GM19324 (cell line): Measurements from ENCODE around the gene PRDX2.
A peak's percentile ranks its signal among the peaks of the same experiment; 100 is the strongest.

Experiments used
- ATAC-seq: cut with Tn5 transposase; IDR thresholded peaks from one replicate; pipeline ENCODE4 v1.9.1; 2021; ENCODE audit warnings: mild to moderate bottlenecking, moderate library complexity; ENCODE audit not compliant: unreplicated experiment, low FRiP score

Gene PRDX2

DNA sequence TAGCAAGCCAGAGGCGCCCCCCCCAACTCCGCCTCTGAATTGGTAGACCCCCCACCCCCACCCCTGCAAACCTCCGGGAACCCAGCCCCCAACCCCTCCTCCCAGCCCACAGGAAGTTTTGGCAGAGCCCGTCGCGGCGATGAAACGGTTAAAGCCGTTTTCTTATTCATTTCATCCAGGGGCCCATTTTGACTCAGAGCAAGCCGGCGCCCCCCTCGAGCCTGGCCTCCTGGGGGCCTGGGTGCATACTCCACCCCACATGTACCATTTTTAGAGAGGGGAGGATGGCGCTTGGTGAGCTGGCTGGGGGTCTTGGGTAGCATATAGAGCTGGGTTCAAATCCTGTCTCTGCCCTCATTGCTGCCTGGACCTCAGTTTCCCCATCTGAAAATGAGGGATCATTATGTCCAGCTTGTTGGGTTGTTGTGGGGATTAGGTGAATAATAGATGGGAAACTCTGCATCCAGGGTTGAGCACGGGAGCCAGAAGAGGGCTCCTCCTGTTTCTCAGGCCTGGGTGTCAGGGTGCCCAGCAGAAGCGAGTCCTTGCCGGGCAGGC lies 18.2 kb downstream of the PRDX2 start:
- no peak for ATAC-seq

DNA sequence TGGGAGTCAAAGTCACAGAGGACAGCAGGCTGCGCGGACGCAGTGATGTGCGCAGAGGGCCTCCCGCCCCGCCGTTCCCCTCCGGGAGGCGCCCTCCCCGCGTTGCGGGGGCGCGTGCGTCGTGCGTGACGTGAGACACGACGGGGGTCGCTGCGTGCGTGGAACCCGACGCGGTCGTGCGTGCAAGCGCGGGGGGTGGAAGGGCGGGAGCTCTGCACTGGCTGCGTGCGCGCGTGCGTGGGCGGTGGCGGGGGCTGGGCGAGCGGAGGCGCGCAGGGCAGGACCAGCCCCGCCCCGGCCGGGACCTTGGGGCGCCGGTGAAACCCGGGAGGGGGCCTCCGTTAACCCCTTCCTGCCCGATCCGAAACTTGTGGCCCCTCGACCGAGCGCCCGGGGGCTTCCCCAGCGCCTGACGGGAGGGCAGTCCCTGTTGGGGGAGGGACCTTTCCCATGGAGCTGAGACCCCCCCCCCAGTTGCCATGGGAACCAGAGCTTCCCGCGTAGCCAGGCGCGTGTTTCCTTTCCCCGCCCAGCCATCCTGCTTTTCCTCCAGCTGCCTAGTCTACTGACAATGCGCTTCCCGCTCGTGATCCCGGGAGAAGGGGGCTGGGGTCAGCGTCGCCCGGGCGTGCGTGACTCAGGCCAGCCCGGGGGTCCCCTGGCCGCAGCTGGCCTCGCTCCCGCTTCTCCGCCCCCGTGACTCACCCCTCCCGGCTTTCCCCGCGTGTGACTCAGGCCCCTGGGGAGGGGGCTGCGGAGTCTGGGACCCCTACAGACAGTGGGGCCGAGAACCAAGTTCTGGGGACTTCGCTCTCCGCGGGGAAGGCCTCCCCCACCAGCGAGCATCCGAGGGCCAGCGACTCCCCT lies 18.9 kb downstream of the PRDX2 start:
- peak; percentile 61 for ATAC-seq

DNA sequence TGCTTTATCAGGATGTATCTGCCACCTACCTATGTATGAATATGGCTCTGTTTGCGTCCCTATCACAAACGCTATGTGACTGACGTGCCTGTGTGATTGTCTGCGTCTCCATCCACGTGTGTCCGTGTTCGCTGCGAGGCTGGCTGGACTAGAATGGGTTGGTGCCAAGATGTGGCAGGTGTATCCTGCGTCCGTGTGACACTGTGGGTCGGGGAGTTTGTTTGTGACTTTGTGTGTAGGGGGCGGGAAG lies 19.5 kb downstream of the PRDX2 start:
- ATAC-seq, result no peak

DNA sequence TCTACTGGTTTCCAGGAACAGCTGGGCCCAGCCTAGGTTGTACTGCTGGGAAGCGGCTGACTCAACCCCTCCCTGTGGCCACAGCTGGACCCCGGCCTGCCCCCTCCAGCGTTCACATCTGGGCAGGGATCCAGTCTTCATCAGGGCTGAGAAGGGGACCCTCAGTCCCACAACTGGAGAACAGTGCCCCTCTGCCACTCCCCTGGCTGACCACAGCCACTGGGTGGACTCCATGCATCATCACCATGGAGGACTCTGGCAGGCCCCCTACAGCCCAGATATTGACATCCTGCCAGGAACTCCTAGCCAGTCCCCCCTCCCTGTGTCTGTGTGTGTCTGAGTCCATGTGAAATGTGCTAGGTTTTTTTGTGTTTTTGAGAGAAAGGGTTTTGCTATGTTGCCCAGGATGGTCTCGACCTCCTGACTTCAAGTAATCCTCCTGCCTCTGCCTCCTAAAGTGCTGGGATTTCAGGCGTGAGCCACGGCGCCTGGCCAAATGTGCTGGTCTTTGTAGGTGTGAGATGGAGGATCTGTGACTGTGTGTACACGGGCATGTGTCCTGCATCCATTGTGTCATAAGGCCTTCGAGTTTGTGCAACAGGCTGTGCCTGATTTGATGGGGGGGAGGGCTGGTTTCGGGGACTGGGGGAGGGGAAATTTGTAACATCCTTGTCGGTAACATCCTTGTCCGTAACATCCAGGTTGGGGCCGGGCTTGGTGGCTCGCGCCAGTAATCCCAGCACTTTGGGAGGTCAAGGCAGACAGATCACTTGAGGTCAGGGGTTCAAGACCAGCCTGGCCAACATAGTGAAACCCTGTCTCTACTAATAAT lies 22.2 kb downstream of the PRDX2 start:
- ATAC-seq, result no peak

DNA sequence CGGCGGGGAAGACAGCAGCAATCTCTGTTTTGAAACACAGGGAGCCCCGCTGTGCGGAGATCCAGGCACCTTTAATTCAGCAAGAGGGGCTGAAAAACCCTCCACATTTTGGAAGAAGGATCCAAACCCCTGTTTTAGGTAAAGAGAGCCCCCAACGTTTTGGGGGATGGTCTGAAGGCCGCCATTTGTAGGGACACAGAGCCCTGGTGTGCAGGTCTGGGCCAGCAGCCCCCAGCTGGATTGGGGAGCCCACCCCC lies 22.8 kb downstream of the PRDX2 start:
- ATAC-seq, result no peak

DNA sequence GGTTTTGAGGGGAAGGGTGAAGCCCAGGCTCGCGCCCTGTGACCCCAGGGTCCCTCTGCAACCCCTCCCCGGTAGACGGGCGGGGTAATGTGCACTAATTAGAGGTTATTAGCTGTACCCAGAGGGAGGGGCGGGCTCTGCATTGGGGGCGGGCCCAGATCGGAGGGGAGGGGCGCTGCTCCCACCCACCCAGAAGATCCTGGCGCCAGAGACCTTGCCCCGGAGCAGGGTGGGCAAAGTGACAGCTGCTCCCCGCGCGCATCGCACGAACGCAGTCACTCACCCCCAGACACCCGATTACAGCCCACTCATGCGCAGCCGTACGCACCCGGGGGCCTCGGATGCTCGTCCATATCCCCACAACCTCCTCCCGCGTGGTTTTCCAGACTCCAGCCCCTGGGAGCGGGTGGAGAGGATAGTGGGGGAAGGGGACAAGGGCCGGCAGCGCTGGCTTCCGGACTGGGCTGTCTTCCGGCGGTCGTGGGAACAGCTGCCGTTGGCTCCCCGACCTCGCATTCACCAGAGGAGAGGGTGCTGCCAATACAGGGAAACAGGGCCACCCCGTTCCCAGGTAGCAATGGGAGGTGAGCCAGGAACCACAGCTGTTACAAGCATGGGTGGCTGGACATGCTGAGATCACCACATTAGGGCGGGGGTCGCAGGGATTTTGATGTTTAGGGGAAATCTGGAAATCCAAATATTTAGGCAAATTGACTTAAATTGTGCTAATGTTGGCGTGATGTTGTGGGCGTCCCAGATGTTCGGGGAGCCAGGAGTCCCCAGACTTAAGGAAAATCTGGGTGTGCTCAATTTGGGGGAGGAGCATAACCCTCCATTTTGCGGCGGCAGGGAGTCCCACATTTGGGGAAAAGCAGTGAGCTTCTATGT lies 23.3 kb downstream of the PRDX2 start:
- no peak for ATAC-seq

DNA sequence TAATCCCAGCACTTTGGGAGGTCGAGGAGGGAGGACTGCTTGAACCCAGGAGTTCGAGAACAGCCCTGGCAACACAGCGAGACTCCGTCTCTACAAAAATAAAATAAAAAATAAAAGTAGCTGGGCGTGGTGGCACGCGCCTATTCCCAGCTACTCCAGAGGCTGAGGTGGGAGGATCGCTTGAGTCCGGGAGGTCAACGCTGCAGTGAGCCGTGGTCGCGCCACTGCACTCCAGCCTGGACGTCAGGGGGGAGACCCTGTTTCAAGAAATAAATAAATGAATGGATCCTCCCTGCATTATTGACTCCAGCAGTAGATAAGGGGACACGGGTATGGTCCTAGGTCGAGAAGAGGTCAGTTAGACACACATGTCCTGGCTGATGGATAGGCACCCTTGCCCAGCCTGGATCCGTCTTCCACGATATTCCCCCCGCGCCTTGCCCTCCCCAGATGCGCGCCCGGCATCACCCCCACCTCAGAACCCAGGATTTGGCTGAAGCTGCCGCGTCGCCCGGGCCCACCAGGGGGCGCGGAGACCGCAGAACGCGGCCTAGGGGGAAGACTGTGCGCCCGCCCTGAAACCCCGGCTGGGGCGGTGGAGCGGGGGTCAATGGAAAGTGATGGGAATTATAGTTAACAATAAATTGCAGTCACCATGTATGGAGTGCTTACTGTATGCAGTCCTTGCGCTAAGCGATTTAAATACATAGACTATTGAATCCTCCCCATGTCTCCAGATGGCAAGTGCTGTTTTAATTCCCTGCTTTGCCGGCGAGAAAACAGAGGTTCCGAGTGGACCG lies 24.2 kb downstream of the PRDX2 start:
- peak; percentile 32 for ATAC-seq

DNA sequence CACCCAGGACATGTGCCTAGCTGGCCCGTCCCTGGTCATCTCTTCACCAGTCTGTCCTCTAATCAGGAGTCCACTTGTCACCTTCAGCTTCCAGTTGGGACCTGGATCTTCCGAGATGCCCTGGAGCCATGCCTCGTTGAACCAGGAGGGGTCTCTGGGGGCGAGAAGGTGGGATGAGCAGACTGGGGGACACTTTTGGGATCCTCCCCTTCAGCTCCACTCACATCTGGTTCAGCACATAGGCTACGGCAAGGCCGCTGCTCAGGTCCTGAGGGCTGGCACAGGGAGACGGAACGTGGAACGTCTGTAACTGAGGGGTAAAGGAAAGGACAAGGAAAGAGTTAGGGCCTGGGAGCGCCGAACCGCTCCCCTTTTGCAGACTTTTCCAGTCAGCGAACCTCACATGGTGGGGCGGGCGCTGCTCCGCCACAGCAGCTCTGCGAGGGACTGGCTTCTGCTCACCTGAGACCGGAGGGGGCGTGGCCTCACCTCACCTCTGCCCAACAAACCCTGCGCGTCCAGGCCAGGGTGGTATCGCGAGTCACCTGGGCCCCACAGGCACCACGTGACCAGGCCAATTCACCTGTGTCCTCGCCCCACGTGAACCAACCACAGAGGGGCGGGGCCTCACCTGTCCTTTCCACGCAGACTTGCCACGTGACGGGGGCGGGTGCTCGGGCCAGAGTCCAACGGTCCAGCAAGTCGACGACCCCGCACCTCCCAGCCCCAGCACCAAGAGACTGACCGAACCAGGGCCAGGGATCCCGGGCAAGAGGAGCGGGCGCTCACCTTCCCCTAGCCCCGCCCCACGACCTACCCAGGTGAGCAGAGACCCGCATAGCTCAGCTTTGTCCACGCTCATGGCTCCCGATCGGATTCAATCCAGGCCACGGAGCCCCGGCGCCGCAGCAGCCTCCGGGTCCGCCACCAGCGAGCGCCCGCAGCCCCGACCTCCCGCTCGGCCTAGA lies 26.7 kb downstream of the PRDX2 start, which contains the start of gene HOOK2:
Gene HOOK2, minus strand, starts transcription at position 965 of the 968 bp plus-strand sequence. Its CDS starts 103 bp downstream, at position 862.
- no peak for ATAC-seq

DNA sequence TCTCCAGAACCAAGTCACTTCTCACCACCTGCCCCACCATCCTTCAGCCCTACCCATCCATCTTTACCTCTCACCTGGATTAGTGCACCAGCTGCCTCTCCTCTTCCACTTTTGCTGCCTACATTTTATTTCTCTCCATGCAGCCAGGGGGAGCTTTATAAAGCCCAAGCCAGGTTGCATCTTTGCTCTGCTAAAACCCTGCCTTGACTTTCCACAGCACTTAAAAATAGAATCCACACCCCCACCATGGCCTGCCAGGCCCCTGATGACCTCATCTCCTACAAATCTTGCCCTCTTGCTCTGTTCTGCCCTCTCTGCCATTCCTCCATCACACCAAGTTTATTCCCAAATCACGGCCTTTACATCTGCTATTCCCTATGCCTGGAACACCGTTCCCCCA lies 28.0 kb downstream of the PRDX2 start:
- ATAC-seq, result no peak

DNA sequence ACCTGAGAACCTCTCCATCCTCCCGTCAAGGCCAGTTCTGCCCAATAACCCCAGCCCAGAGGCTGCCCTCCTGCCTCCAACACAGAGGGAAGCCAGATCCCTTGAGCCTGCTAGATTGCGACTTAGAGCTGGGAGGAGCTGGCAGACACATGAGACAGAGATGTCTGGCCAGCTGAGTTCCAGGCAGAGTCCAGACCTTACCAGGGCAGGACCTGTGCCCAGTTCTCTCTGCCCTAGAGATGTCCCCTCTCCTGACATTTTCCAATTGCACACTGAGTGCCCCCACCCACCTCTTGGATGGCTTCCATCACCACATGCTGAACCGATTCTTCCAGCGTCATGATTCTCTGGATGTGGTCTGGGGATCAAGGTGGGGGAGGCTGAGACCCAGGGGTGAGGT lies 29.3 kb downstream of the PRDX2 start:
- no peak for ATAC-seq

DNA sequence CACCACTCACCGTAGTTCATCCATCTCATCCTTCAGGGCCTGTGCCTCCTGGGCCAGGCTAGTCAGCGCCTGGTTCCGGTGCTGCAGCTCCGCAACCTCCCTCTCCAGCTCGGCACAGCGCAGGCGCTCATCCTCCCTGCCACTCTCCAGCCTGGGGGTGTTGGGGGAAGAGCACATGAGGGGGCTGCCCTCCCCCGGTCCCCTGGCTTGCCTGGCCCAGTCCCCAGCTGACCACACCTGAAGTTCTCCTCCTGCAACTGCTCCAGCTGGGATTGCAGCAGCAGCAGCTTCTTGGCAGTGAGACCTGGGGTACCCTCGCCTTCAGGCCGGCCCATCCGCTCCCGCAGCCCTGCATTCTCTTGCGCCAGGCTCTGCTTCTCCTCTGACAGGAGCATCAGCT lies 30.7 kb downstream of the PRDX2 start:
- ATAC-seq, result no peak

DNA sequence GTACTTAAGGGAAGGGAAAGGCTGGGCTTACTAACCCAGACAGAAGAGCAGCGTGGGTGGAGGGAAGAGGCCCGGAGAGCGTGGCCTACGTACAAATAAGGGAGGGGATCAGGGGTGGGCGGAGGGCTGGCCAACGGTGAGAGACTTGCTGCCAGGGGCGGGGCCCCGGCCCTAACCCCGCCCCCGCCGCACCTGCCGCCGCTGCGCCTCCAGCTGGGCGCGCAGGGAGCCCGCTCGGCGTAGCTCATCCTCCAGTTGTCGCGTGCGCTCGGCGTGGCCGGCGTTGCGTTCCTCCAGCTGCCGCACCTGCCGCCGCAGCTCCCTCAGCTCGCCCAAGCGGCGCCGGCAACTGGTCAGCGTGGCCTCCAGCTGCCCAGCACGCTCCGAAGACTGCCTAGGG lies 31.9 kb downstream of the PRDX2 start:
- no peak for ATAC-seq

DNA sequence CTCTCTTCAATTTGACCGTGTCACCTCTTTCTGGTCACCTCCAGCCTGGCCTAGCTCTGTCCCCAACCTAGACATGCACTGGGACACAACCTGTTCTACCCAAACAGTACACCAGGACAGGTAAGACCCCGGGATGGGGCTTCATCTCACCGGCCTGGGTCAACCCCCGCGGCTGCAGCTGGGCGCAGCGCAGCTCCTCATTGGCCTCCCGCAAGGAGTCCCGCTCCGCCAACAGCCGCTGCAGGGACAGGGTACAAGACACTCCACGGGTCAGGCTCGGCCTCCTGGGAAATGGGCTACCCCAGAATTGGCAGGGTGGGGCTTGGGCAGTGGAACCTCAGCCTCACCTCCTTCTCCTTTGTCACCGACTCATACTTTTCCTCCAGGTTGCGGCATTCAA lies 33.9 kb downstream of the PRDX2 start:
- no peak for ATAC-seq

DNA sequence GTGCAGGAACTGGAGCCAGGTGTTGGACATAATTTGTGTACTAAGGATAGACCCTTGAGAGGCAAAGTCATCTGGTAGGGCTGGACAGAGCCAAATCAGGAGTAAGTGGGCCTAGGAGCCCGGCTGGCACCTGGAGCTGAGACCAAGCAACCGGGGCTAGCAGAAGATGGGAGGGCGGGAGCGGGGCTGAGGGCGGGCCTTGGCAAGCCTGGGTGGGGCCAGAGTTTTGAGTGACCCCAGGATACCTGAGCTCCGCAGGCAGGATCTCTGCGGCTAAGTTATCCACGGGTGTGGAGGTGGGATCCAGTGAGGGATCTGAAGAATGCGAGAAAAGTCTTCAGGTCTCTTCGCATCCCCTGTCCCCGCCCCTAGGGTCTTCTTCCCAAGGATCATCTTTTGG lies 34.5 kb downstream of the PRDX2 start:
- ATAC-seq, result no peak

DNA sequence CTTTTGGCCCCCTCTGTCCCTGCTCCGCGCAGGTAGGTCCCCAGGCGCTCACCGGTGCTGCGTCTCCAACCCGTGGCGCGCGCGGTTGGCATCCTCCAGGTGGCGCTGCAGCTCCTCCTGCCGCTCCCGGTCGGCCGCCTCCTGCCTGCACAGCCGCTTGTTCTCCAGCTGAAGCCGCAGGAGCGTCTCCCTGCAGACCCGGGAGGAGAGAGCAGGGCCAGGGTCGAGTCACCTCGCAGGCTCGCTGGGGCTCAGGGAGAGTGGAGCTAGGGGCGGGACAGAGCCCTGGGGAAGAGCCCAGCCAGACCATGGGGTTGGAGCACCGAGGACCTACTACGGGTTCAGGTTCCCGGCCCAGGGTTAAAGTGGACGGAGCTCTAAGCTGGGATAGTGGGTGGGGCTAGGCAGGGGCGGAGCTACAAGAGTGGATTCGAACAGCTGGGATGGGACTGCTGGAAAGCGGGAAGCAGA lies 35.5 kb downstream of the PRDX2 start:
- ATAC-seq, result no peak

DNA sequence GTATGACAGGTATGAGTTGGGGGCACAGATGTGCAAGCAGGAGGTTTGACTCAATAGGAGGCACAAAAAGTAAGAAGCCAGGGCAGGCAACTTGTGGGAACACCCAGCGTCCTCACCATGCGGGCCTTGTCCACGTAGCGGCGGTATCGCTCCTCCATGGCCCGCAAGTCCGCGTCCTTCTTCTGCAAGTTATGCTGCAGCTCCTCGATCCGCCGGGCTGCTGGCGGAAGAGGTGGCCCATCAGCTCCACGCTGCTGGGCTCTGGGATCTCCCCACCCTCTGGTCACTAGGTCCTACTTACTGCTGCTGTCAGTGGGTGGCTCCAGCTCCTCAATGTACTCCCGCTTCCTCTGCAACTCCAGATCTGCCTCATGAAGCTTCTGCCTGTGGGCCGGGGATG lies 36.9 kb downstream of the PRDX2 start:
- ATAC-seq, result no peak

DNA sequence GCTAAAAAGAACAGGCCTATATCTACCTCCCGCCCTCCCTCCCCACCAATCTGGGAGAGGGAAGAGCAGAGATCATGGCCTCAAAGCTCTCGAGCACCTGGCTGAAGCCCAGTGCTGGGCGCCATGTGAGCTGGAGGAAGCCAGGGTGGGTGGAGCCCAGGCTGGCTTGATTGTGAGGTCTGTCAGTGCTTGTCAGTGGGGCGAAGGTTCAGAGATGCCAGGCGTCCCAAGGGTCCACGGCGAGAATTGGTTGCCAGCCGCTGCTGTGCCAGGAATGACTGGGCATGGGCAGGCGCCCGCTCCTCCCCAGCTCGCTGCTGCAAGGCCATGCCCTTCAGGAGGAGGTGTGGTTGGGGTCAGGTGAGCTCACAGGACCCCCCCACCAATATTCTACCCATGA lies 38.5 kb downstream of the PRDX2 start:
- no peak for ATAC-seq

DNA sequence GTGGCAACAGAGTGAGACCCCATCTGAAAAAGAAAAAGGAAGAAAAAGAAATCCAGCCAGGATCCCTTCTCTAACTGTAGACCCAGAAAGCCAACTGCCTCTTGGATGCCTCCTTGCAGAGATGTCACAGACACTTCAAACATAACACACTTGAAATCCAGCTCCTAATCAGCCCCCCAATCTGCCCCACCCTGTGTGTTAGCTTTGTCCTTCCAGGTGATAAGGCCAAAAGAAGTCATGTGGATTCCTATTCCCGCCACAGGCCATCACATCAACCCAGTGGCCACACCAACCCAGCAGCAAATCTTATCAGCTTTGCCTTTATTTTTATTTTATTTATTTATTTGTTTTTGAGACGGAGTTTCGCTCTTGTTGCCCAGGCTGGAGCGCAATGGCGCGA lies 41.9 kb downstream of the PRDX2 start:
- no peak for ATAC-seq
